Measurements from ENCODE around the gene PLXNA2. TPM values are rescaled to one million over a fixed set of nuclear protein-coding genes. Genes with fewer than 3 reads are reported as not detected.
A peak's percentile ranks its signal among the peaks of the same experiment; 100 is the strongest.

Gene PLXNA2
- total and polyA plus RNA-seq, 2 experiments from 2014 or later, result 3.7 to 5.4 TPM

DNA sequence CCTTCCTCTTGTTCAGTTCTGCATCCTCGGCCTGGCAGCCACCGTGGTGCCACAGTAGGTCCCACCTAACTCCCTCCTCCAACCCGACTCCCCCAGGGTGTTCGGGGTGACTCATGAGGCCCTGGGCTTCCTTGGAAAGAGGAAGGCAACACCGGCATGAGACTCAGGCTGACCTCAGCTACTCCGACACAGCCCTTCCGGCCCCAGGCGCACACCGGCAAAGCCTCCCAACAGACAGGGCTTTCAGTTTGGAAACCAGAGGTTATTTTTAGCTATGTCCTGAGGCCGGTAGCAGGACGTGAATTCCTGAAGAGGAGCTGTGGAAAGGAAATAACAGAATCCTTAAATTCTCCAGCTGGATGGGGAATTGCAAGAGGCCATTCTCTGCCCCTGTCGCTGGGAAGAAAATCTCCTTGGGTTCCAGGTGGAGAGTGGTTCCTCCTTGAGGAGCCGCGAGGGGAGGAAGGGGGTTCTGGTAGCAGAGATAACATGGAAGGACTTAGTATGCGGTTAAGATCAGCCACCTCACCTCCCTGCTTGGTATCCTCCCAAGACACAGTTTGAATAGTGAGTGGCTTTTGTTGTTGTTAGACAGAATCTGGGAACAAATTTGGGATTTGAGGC is 24.4 kb downstream of the PLXNA2 start:
- peak overlapping the region; percentile 21 for H3K9ac ChIP-seq
- H3K27me3 ChIP-seq (replicated peaks; ENCODE audit: insufficient read depth), result no peaks in the 10 kb centered on the region
- no peaks in the 10 kb centered on the region for H3K36me3 ChIP-seq (ENCODE audit: low read depth)
- no peaks in the 10 kb centered on the region for H3K9me2 ChIP-seq (ENCODE audit: insufficient read depth)
- peak overlapping the region; percentile 49 for H3K4me2 ChIP-seq (ENCODE audit: unreplicated experiment)
- H3K9me3 ChIP-seq (ENCODE audit: low read depth), result no peaks in the 10 kb centered on the region
- in situ Hi-C loops (cut with MboI), result no loop called here
- H4K20me1 ChIP-seq (ENCODE audit: insufficient read depth), result no peaks in the 10 kb centered on the region
- 0 out of 2 replicates have a peak overlapping the region, but pooled peaks have one; percentile 6 for H3K4me3 ChIP-seq
- peaks cover 46% of the 10 kb centered on the region for H3K79me2 ChIP-seq (ENCODE audit: insufficient read depth)
- peaks cover 60% of the 10 kb centered on the region for H3K4me1 ChIP-seq (ENCODE audit: insufficient read depth)
- H3K27ac ChIP-seq, result peak overlapping the region; percentile 56
- WGBS, 2 experiments (ENCODE audit: low coverage in 1 of 2, low lambda C conversion rate in 2 of 2, missing lambda C conversion rate in 2 of 2), result 44 to 50% methylated on average over 15 of the region's 15 CpGs
- peaks cover 29% of the 10 kb centered on the region; the same call in 1 of the 2 replicates for H3F3A ChIP-seq (ENCODE audit: insufficient read depth)
- H2AFZ ChIP-seq, result peak overlapping the region; percentile 55
- TF ChIP-seq EZH2 (IDR thresholded peaks at IDR 0.05; ENCODE audit: insufficient read depth, poor library complexity, severe bottlenecking) (no peak), EZH2phosphoT487 (IDR thresholded peaks at IDR 0.05; ENCODE audit: insufficient read depth, low read depth) (no peak)
- peak; percentile 86 for DNase-seq

DNA sequence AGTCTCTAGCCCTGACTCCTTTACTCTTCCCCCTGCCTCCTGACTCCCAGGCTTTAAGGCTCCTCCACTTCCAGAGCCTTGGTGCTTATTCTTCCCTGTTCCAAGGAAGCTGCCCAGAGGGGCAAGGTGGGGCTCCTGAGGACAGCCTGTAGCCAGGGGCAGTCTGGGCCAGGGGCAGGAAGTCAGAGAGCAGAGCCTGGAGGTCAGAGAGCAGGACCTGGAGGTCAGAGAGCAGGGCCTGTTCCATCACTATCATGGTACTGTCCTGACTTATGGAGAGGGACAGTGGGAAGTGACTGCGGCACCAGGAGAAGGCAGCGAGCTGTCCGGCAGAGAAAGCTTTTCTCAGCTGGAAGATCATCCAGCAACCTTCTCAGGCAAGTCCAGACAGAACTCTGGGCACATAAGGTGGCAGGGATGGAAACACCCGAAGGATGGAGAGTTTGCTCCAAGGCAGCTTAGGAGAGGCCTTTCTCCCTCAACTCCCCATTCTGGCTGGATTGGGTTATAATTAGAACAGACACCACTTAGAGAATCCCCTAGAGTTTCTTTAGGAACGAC is 25.0 kb downstream of the PLXNA2 start:
- H3K4me1 ChIP-seq (ENCODE audit: insufficient read depth), result peaks cover 60% of the 10 kb centered on the region
- 88% methylated on average over 5 of the region's 5 CpGs for WGBS, 2 experiments (ENCODE audit: low coverage in 1 of 2, low lambda C conversion rate in 2 of 2, missing lambda C conversion rate in 2 of 2)
- H3K36me3 ChIP-seq (ENCODE audit: low read depth), result no peaks in the 10 kb centered on the region
- H3K9ac ChIP-seq, result peak overlapping the region; percentile 21
- peak overlapping the region; percentile 56 for H3K27ac ChIP-seq
- peak overlapping the region; percentile 49 for H3K4me2 ChIP-seq (ENCODE audit: unreplicated experiment)
- H3K27me3 ChIP-seq (replicated peaks; ENCODE audit: insufficient read depth), result no peaks in the 10 kb centered on the region
- no peak overlapping the region for H3K4me3 ChIP-seq
- no peaks in the 10 kb centered on the region for H3K9me3 ChIP-seq (ENCODE audit: low read depth)
- peak; percentile 23 for DNase-seq
- H3K9me2 ChIP-seq (ENCODE audit: insufficient read depth), result no peaks in the 10 kb centered on the region
- H2AFZ ChIP-seq, result peak overlapping the region; percentile 55
- H3F3A ChIP-seq (ENCODE audit: insufficient read depth), result peaks cover 29% of the 10 kb centered on the region; the same call in 1 of the 2 replicates
- TF ChIP-seq EZH2phosphoT487 (IDR thresholded peaks at IDR 0.05; ENCODE audit: insufficient read depth, low read depth), result no peak
- no peak for TF ChIP-seq EZH2 (IDR thresholded peaks at IDR 0.05; ENCODE audit: insufficient read depth, poor library complexity, severe bottlenecking)
- in situ Hi-C loops (cut with MboI), result no loop called here
- H4K20me1 ChIP-seq (ENCODE audit: insufficient read depth), result no peaks in the 10 kb centered on the region
- H3K79me2 ChIP-seq (ENCODE audit: insufficient read depth), result peaks cover 46% of the 10 kb centered on the region

GRCh38 chr1:208218237-208219097 is 25.7 kb downstream of the PLXNA2 start:
- Histone ChIP-seq H3K27ac (no peak overlapping the region), H3K36me3 (ENCODE audit: low read depth) (no peaks in the 10 kb centered on the region), H3K79me2 (ENCODE audit: insufficient read depth) (peaks cover 45% of the 10 kb centered on the region), H3K9ac (no peak overlapping the region), H3K27me3 (replicated peaks; ENCODE audit: insufficient read depth) (no peaks in the 10 kb centered on the region), H2AFZ (no peak overlapping the region), H3K9me2 (ENCODE audit: insufficient read depth) (no peaks in the 10 kb centered on the region), H4K20me1 (ENCODE audit: insufficient read depth) (no peaks in the 10 kb centered on the region), H3K4me1 (ENCODE audit: insufficient read depth) (peaks cover 59% of the 10 kb centered on the region), H3K4me2 (ENCODE audit: unreplicated experiment) (no peak overlapping the region), H3K9me3 (ENCODE audit: low read depth) (no peaks in the 10 kb centered on the region), H3K4me3 (no peak overlapping the region), H3F3A (ENCODE audit: insufficient read depth) (peaks cover 29% of the 10 kb centered on the region; the same call in 1 of the 2 replicates)
- in situ Hi-C loops (cut with MboI), result no loop called here
- no peak for DNase-seq
- TF ChIP-seq EZH2 (IDR thresholded peaks at IDR 0.05; ENCODE audit: insufficient read depth, poor library complexity, severe bottlenecking), result no peak
- no peak for TF ChIP-seq EZH2phosphoT487 (IDR thresholded peaks at IDR 0.05; ENCODE audit: insufficient read depth, low read depth)
- 96% methylated on average over 12 of the region's 12 CpGs for WGBS, 2 experiments (ENCODE audit: low coverage in 1 of 2, low lambda C conversion rate in 2 of 2, missing lambda C conversion rate in 2 of 2)

- Histone ChIP-seq H3K4me1 (ENCODE audit: insufficient read depth) (peaks cover 52% of the 10 kb centered on the region), H3K9me3 (ENCODE audit: low read depth) (no peaks in the 10 kb centered on the region), H3K36me3 (ENCODE audit: low read depth) (no peaks in the 10 kb centered on the region), H3K27me3 (replicated peaks; ENCODE audit: insufficient read depth) (no peaks in the 10 kb centered on the region), H4K20me1 (ENCODE audit: insufficient read depth) (no peaks in the 10 kb centered on the region), H3K4me2 (ENCODE audit: unreplicated experiment) (no peak overlapping the region), H2AFZ (no peak overlapping the region), H3K9ac (no peak overlapping the region), H3K9me2 (ENCODE audit: insufficient read depth) (no peaks in the 10 kb centered on the region), H3K4me3 (no peak overlapping the region), H3F3A (ENCODE audit: insufficient read depth) (peaks cover 29% of the 10 kb centered on the region; the same call in 1 of the 2 replicates), H3K27ac (no peak overlapping the region), H3K79me2 (ENCODE audit: insufficient read depth) (peaks cover 48% of the 10 kb centered on the region)
- no peak for DNase-seq
- WGBS, 2 experiments (ENCODE audit: low coverage in 1 of 2, low lambda C conversion rate in 2 of 2, missing lambda C conversion rate in 2 of 2), result 88 to 90% methylated on average over 10 of the region's 10 CpGs
- in situ Hi-C loops (cut with MboI), result no loop called here
- no peak for TF ChIP-seq EZH2phosphoT487 (IDR thresholded peaks at IDR 0.05; ENCODE audit: insufficient read depth, low read depth)
- no peak for TF ChIP-seq EZH2 (IDR thresholded peaks at IDR 0.05; ENCODE audit: insufficient read depth, poor library complexity, severe bottlenecking)
These were observed 26.4 kb downstream of the PLXNA2 start for GRCh38 chr1:208217781-208218180.
